ENCODE measurements around the gene MARCO. TPM values are rescaled to one million over a fixed set of nuclear protein-coding genes. Genes with fewer than 3 reads are reported as not detected.
"Not testable (repeated sequence)": the region's sequence is repeated elsewhere in the genome, so short reads cannot be mapped to it uniquely, and the experiment has no call there.

MARCO gene
- total RNA-seq, 1 donor from 2014 or later, result 0.31 TPM

DNA sequence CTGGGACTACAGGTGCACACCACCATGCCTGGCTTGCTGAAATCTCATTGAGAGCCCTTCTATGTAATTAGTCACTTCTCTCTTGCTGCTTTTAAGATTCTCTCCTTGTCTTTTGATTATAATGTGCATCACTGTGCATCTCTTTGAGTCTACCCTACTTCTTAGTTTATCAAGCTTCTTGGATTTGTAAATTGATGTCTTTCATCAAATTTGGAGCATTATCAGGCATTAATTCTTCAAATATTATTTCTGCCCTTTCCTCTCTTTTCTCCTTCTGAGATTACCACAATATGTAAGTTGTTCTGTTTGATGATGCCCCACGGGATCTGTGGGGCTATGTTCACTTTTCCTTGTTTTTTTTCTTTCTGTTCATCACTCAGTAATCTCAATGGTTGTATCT is 9.0 kb upstream of the MARCO start:
- no peak for DNase-seq

DNA sequence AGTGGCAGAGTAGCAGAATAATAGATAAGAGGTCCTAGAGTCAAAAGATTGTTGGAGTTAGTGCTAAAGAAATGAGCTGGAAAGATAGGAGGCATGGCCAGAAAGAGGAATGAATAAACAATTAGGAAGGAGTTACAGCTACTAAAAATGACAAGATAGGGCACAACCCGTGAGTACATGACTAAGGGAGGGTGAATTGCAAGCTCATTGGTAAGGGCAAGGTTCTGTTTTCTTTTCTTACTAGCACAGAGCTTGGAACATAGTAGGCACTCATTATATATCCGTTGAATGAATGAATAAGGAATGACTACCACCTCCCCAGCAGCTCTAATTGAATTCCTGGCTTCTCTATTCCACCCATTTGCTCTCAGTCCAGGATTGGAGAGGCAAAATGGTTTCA is 5.7 kb upstream of the MARCO start:
- DNase-seq, result no peak

DNA sequence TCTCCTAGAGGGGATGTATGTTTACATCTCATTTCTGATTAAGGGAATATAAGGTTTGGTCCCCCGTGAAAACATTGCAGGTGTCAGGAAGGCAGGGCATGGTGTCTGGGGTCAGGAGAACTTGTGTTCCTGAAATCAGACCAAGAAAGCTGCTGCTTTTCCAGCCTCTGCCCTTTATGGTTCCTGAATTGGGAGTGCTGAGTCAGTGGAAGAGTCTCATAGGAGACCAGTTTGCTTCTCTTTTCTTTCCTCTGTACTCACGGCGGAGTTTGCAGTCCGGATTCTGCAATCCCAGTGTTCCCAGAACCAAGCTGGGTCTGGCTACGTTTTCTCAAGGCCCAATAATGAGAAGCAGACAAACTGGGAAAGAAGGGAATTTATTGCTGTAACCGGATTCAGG is 5.1 kb upstream of the MARCO start:
- no peak for DNase-seq

DNA sequence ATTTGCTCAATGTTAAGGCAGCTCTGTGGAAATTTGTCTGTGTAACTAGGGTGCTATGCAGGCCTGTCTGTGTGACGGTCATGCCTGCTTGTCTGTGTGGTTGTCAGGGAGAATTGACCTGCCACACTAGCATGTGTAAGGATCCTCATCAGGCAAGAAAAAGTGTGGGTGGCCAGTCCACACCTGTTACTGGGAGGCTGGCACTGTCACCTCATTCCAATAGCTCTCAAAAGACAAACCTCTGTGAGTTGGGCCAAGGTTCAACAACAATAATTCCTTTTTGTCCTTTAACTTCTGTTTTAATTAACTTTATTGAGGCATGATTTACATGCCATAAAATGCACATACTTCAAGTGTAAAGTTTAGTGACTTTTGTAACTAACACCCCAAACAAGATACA is 4.2 kb upstream of the MARCO start:
- no peak for DNase-seq

DNA sequence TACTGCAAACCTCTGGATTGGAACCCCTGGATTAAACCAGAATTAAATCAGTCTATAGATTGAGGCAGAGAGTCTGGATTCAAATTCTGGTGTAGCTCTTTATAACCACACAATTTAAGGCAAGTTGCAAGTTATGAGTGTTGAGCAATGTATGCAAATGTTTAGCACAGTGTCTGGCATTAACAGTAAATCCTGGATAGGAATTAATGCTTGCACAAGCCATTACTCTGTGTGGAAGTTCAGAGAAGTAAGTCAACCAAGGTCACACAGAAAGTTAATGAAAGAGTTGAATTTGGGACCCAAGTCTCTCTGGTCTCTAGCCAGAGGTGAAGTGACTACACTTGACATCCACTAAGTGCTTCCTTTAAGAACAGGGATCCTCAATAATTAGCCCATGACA is 2.0 kb upstream of the MARCO start:
- DNase-seq, result no peak

DNA sequence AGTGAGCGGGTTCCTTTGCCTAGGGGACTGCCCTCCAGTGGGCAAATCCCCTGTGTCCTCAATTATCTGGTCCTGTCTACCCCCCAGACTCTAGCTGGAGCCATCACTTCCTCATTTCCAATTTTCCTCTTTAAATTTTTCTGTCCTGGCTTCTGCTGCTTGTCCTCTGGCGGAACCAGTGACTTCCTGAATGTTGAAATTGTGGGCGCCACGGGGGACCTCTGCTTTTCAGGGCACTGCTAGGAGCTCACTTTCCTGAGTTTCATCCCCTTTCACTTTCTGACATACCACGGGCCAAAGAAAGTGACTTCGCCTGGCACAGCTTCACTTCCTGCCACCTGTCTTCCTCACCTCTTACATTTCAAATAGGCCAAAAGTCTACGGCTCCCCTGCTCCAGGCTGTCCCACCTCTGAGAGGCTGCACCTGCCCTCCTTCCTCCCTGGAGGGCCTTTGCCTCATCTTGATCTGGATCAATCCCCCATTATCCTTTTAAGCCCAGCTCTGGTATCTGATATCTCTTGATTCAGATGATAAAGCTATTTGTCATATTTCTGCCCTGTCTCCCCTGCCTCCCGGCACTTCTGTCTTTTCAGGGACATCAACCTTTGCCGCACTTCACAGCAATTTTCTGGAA is 1.4 kb upstream of the MARCO start:
- no peak for DNase-seq

DNA sequence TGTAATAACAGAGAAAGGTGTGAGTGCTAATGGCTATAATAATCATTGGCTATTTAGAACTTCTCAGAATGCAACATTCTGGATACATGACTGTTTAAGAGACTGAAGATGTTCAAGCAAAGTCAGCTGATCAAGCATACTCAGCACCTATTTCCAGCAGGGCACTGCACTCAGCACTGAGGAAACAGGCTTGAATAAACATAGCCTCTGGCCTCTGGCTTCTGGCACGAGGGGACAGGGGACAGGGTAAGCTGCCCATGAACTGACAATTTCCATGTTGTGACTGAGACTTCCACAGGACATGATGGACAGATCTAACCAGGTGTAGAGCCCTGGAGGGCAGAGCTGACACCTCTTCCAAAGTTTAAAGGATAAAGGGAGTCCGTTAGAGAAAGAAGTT is 1.3 kb downstream of the MARCO start:
- no peak for DNase-seq

DNA sequence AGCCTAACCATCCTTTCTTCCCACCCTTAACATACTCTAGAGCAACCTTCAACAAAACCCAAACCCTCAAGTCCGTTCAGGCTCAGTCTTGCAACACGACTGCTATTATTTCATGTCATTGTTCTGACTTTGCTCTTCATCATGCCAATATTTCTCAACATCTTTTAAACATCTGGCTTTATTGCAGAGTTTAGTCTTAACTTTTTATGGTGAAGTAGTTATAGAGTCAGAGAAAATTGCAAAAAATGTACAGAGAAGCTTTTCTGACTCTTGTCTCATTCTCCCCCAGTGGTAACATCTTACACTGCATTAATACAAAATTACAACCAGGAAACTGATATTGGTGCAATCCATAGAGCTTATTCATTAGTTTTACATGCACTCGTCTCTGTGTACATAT is 3.9 kb downstream of the MARCO start:
- no peak for DNase-seq

DNA sequence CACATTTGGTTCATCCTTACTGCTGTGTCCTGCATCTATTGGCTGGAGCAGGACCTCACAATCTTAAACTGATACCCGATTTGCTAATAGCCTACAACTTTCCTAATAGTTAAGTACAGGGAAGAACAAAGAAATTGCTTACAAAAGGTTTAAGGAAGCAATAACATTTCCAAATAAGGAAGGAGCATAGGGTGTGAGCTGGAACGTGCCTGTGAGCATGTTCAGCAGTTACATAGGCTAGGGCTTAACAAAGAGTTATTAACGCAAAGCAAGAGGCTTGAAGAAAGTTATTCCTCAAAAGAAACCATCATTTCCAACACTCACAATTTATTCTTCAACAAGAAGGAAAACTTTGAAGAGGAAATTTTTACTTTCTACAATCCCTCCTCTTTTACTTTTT is 6.3 kb downstream of the MARCO start:
- DNase-seq, result not testable (repeated sequence)

DNA sequence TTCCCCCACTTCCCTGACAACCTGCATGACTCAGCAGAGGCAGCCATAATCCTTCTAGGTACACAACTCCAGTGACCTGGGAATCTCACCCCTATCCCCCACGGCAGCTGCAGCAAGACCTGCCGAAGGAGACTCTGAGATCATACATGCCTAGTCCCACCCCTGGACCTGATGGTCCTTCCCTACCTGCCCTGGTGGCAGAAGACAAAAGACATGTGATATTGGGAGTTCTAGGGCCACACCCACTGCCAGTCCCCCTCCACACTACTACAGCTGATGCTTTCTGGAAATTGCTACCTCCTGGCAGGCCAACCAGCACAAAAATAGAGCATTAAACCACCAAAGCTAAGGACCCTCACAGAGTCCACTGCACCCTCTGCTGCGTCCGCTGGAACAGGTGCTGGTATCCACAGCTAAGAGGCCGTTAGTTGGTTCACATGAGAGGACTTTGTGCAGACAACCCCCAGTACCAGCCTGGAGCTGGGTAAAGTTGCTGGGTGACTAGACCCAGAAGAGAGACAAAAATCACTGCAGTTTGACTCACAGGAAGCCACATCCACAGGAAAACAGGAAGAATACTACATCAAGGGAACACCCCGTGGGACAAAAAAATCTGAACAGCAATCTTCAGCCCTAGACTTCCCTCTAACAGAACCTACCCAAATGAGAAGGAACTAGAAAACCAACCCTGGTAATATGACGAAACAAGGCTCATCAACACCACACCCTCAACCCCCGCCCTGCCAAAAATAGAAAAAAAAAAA is 12.5 kb downstream of the MARCO start:
- no peak for DNase-seq

DNA sequence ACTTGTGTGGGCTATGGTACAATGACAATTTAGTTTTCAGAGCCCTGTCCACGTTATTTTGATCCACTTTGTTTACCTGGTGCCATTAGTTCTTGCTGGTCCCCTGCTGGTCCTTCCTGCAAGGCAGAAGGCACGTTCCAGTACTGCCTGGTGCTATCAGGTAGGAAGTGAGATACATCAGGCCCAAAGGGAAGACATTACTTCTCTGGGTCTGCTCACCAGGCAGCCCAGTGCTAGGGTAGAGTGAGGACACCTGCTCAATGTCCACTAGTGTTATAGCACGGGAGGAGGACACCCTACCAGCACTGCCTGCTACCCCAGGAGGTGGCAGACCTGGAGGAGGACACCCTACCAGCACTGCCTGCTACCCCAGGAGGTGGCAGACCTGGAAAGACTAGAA is 23.7 kb downstream of the MARCO start:
- DNase-seq, result no peak

DNA sequence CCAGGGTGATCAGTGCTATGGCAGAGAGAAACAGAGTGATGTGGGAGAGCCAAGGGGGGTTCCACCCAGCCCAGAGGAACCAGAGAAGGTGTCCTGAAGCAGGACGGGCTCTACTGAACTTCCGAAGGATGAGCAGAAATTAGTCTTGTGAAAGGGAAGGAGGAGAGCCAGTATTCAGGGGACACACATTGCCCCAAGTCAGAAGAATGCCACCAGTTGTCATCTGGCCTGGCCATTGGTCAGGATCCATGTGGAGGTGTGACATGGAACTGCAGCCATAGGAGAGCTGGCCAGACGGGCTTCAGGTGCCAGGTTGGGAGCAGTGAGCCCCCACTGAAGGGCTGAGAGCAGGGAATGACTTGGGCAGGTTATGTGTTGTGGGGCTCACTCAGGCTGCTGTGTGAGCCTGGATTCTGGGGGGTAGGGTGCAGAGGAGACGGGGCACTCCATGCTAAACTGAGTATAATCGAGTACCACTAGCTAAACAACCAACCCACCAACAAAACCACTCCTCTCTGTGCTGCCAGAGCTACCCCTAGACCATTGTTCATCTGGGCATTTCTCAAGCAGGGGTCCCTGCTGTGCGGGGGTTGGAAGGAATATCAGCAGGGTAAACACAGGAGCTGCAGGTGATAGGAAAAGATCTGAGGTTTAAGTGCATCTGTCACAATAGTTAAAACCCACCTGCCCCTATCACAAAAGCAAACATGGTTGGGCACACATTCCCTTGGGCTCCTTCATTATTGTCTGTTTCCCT is 25.3 kb downstream of the MARCO start:
- no peak for DNase-seq

DNA sequence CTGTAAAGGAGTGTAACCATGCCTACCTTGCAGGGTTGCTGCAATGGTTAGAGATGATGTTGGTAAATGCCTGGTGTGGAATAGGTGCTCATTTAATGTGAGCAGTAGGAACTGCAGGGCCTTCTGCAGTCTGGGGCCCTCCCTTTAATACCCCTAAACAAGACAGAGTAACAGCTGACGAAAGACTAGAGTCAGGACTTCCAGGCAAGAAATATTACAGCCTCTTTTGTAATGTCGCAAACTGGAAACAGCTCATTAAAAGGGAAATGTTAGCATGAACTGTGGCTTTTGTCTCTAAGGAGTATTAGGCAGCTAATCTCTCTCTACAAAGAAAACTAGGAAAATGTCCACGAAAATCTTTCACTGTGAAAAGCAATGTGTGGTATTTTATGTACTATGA is 26.0 kb downstream of the MARCO start:
- no peak for DNase-seq

DNA sequence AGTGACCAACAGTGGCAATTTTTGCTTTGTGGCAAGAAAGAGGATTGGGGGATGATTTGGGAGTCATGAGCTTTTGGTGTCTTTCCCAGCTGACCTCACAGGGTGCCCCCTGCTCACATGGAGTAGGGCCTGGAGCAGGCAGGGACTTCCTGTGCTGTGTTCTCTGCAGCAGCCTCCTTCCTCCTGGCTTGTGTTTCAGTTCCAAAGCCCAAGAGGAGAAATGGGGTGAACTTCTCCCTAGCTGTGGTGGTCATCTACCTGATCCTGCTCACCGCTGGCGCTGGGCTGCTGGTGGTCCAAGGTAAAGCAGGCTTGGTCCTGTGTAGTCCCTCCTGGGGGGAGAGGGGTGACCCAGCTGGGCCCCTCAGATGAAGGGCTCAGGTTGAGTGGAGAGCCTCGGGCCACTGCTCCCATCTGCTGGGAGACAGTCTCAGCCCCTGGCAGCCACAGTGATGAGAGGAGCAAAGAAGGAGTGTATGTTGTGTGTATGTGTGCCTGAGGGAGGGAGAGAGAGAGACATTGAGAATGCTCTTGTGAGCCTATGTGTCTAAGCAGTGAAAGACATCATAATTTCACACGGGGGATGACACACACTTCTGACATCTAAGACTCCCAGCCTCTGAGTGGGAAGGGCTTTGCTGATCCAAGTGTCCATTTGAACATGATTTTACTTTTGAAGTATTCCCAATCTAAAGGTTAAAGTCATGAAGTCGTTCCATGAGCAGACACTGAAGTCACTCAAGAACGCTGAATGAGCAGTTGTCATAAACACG is 27.2 kb downstream of the MARCO start:
- DNase-seq, result no peak

DNA sequence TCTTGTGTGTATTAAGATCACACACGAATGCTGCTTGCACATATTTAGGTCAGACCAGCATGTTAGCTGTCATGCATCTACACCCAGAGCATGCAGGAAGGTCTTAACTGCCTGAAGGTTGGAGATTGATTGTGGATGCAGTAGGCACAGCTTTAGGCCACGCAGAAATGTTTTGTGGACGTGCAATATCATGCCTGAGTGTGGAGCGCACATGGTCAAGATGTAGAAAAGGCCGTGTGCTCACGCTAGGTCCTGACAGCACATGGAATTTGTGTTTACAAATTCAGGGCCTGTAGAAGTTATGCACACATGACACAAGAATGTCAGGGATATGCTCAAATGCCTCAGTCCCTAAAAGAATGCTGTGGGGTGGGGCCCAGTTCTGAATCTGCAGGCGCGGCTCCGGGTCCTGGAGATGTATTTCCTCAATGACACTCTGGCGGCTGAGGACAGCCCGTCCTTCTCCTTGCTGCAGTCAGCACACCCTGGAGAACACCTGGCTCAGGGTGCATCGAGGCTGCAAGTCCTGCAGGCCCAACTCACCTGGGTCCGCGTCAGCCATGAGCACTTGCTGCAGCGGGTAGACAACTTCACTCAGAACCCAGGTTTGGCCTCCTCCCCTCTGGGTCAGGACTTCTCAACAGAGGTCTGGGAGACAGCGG is 27.9 kb downstream of the MARCO start:
- no peak for DNase-seq

DNA sequence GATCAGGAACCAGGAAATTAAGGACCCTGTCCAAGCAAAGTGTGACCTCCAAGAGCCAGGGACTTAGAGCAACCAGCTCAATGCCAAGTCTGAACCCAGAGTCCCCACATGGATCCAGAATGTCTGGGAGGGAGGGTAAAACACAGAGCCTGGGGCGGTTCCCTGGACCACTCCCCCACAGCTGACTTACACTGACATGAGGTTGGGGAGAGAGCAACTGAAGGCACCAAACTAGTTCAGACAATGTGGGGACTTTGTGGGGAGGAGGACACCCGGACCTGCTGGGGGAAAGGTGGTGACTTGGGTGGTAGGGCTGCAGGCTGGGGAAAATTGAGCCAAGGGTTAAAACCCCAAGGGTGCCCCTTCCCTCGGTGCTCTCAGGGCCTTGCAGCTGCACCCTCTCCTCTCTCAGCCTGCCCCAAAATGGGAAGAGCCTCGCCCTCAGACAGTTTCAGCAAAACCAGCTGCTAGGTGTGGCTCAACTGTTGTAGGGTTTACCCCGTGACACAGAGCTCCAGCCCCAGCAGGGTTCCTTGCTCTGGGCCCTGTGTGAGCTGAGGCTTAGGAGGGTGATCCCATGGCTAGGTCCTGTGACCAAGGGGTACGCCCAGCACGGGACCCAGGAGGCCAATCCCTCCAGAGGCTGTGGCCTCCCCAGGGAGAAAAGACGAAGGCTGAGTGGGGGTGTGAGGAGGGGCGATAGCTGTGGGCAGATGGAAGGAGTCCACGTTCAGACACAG is 28.6 kb downstream of the MARCO start:
- no peak for DNase-seq

DNA sequence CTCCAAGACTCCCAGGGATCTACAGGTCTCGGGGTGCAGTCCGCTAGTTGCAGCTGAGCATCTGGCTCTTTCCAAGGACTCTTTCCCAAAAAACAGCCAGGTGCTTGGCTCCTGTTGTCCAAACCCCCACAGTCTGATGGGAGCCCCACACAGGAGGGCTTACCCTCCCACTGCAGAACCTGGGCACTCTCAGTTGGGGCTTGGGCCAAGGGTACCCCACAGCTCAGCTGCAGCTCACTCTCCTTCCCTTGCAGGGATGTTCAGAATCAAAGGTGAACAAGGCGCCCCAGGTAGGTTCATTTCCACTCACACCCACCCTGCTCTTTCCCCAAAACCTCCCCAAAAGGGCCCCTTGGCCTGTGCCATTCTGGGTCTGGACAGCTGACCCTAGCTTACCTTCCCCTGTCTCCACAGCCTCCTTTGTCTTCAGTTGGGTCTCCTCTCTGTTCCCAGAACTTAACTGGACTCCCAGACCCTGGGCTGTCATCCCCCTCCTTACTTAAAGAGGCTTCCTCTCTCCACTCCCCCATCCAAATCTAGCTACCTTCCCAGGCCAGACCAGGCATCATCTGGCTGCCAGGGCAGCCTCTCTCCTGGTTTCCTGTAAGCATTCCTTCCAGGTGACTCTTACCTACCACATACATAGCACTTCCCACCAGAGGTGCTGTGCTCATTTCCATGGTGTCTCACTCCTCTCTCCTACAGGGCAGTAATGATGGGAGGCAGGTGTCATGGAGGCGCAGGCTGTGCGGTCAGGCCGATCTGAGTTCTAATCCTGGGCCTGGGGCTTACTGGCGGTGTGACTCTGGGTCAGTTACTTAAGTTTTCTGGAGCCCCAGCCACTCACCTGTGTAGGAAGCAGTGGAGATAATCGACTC is 29.5 kb downstream of the MARCO start:
- no peak for DNase-seq

DNA sequence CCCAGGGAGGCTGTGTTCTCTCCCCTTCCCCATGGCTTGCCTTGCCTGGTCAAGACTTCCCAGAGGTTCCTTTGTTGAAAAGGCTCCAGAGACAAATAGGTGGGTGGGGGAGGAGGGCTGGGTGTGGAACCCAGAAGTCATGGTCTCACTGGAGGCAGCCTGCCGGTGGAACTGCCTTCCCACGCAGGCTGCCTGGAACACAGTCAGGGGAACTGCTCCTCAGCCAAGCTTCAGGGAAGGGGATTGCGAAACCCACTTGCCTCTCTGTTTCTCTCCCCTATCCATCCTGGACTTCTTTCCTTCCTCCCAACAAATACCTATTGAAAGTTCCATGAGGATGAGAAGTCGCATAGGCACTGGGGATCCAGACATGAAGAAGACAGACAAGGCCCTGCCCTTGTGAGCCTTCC is 31.6 kb downstream of the MARCO start:
- no peak for DNase-seq

DNA sequence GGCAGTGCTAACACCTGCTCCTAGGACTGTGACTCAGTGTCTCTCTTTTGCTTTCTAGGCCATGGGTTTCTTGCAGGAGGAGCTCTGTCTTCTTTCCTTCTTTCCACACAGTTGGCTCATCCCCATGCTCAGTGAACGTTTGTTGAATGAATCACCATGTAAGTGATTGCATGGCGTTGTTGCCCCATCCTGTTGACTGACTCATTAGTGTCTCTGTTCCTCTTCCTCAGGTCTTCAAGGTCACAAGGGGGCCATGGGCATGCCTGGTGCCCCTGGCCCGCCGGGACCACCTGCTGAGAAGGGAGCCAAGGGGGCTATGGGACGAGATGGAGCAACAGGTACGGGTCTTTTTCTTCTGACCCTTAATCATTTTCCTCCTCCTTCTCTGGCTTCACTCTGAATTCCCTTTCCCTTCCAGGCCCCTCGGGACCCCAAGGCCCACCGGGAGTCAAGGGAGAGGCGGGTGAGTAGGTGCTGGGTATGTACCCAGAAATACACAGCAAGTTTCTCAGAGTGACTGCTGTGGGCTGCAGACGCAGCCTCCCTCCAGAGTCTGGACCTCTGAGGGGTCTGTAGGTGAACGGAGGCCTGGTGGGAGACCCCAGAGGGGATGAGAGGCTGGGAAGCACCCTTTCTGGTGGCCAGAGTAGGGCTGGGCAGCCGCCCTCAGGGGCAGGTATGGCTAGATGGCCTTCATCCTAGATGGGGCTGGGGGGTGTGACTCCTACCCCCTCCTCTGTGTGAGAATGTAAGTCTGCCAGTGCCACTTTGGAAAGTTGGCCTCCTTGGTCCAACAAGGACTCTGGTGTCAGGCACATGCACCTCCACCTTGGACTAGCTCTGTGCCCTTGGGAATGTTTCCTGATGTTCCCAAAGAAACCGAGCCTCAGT is 32.4 kb downstream of the MARCO start:
- DNase-seq, result no peak

Data from occipital lobe (tissue), 2 donors.